ENCODE results near the gene GRK4. TPM values are rescaled to one million over a fixed set of nuclear protein-coding genes. Genes with fewer than 3 reads are reported as not detected.
"Not testable (repeated sequence)": the region's sequence is repeated elsewhere in the genome, so short reads cannot be mapped to it uniquely, and the experiment has no call there.

The GRK4 gene
- total RNA-seq, 2 experiments from 2014 or later, result 3.0 to 4.4 TPM

- Mint-ChIP-seq H3K4me1 (peaks cover 84% of the 10 kb centered on the region), H3K27ac (peak overlapping the region; percentile 74), H3K36me3 (peaks cover 67% of the 10 kb centered on the region), H3K27me3 (no peaks in the 10 kb centered on the region), H3K4me3 (no peak overlapping the region), H3K9me3 (ENCODE audit: low read depth) (no peaks in the 10 kb centered on the region)
- DNase-seq, result peak; percentile 36
- ATAC-seq, result no peak
- CTCF ChIA-PET, result interaction anchor here (2.6 kb wide), 1 partner anchor 13 kb away, joined by 10 read pairs; no protein-coding TSS in a partner anchor
These were observed 22.9 kb upstream of the GRK4 start for GRCh38 chr4:2940267-2941137.

GRCh38 chr4:2941138-2942036 lies 22.0 kb upstream of the GRK4 start:
- H3K4me3 Mint-ChIP-seq, result no peak overlapping the region
- H3K36me3 Mint-ChIP-seq, result peaks cover 74% of the 10 kb centered on the region
- CTCF ChIA-PET, result interaction anchor here (2.6 kb wide), 1 partner anchor 13 kb away, joined by 10 read pairs; no protein-coding TSS in a partner anchor
- H3K4me1 Mint-ChIP-seq, result peaks cover 76% of the 10 kb centered on the region
- H3K27me3 Mint-ChIP-seq, result no peaks in the 10 kb centered on the region
- ATAC-seq, result no peak
- peak overlapping the region; percentile 93 for H3K27ac Mint-ChIP-seq
- H3K9me3 Mint-ChIP-seq (ENCODE audit: low read depth), result no peaks in the 10 kb centered on the region
- peak; percentile 39 for DNase-seq

GRCh38 chr4:2942037-2942531 lies 21.3 kb upstream of the GRK4 start:
- peaks cover 72% of the 10 kb centered on the region for H3K36me3 Mint-ChIP-seq
- DNase-seq (peak; percentile 72), ATAC-seq (peak; percentile 60)
- CTCF ChIA-PET, result interaction anchor here (2.6 kb wide), 1 partner anchor 12 kb away, joined by 10 read pairs; no protein-coding TSS in a partner anchor
- peak overlapping the region; percentile 93 for H3K27ac Mint-ChIP-seq
- H3K4me1 Mint-ChIP-seq, result peaks cover 69% of the 10 kb centered on the region
- H3K4me3 Mint-ChIP-seq, result peak overlapping the region; percentile 47
- H3K27me3 Mint-ChIP-seq, result no peaks in the 10 kb centered on the region
- no peaks in the 10 kb centered on the region for H3K9me3 Mint-ChIP-seq (ENCODE audit: low read depth)

GRCh38 chr4:2942532-2943363 lies 20.6 kb upstream of the GRK4 start:
- peak overlapping the region; percentile 93 for H3K27ac Mint-ChIP-seq
- DNase-seq, result peak; percentile 74
- ATAC-seq, result peak; percentile 73
- H3K27me3 Mint-ChIP-seq, result no peaks in the 10 kb centered on the region
- CTCF ChIA-PET, result interaction anchor here (1.4 to 2.9 kb wide), 3 partner anchors 11 to 19 kb away, joined by 4 to 26 read pairs (median 10); no protein-coding TSS in a partner anchor
- H3K4me3 Mint-ChIP-seq, result peak overlapping the region; percentile 47
- no peaks in the 10 kb centered on the region for H3K9me3 Mint-ChIP-seq (ENCODE audit: low read depth)
- H3K36me3 Mint-ChIP-seq, result peaks cover 73% of the 10 kb centered on the region
- peaks cover 62% of the 10 kb centered on the region for H3K4me1 Mint-ChIP-seq

- peak overlapping the region; percentile 70 for H3K27ac Mint-ChIP-seq
- H3K4me3 Mint-ChIP-seq, result no peak overlapping the region
- CTCF ChIA-PET, result interaction anchor here (1.2 to 2.9 kb wide), 4 partner anchors 12 to 180 kb away, joined by 4 to 26 read pairs (median 5); no protein-coding TSS in a partner anchor
- peaks cover 73% of the 10 kb centered on the region for H3K36me3 Mint-ChIP-seq
- no peaks in the 10 kb centered on the region for H3K27me3 Mint-ChIP-seq
- no peak for ATAC-seq
- no peak for DNase-seq
- peaks cover 60% of the 10 kb centered on the region for H3K4me1 Mint-ChIP-seq
- H3K9me3 Mint-ChIP-seq (ENCODE audit: low read depth), result no peaks in the 10 kb centered on the region
These were observed 19.8 kb upstream of the GRK4 start for GRCh38 chr4:2943364-2944090.

- Mint-ChIP-seq H3K27me3 (no peaks in the 10 kb centered on the region), H3K9me3 (ENCODE audit: low read depth) (no peaks in the 10 kb centered on the region), H3K36me3 (peaks cover 74% of the 10 kb centered on the region), H3K4me3 (no peak overlapping the region), H3K27ac (peak overlapping the region; percentile 51), H3K4me1 (peaks cover 55% of the 10 kb centered on the region)
- CTCF ChIA-PET, result interaction anchor here (1.2 to 2.9 kb wide), 4 partner anchors 11 to 180 kb away, joined by 4 to 26 read pairs (median 5); no protein-coding TSS in a partner anchor
- no peak for ATAC-seq
- no peak for DNase-seq
These were observed 19.3 kb upstream of the GRK4 start for GRCh38 chr4:2944091-2944482.

GRCh38 chr4:2944586-2945526 lies 18.5 kb upstream of the GRK4 start:
- peak overlapping the region; percentile 2 for H3K27ac Mint-ChIP-seq

GRCh38 chr4:2945619-2946604 lies 17.5 kb upstream of the GRK4 start:
- H3K4me3 Mint-ChIP-seq; H3K27ac Mint-ChIP-seq; ATAC-seq; H3K9me3 Mint-ChIP-seq (ENCODE audit: low read depth); H3K27me3 Mint-ChIP-seq; DNase-seq: not testable (repeated sequence)
- Mint-ChIP-seq H3K4me1 (peaks cover 37% of the 10 kb centered on the region), H3K36me3 (peaks cover 64% of the 10 kb centered on the region)
- CTCF ChIA-PET, result interaction anchor here (0.6 to 3.0 kb wide), 5 partner anchors 9 to 23 kb away, joined by 3 to 26 read pairs (median 3); no protein-coding TSS in a partner anchor

More at GRCh38 chr4:2944586-2945526, 18.5 kb upstream of the GRK4 start:
- H3K4me1 Mint-ChIP-seq, result peaks cover 47% of the 10 kb centered on the region
- CTCF ChIA-PET, result interaction anchor here (0.6 to 2.9 kb wide), 5 partner anchors 10 to 181 kb away, joined by 3 to 26 read pairs (median 4); no protein-coding TSS in a partner anchor
- H3K9me3 Mint-ChIP-seq (ENCODE audit: low read depth), result no peaks in the 10 kb centered on the region
- no peaks in the 10 kb centered on the region for H3K27me3 Mint-ChIP-seq
- peaks cover 68% of the 10 kb centered on the region for H3K36me3 Mint-ChIP-seq
- no peak overlapping the region for H3K4me3 Mint-ChIP-seq
- ATAC-seq (no peak), DNase-seq (no peak)

GRCh38 chr4:2946812-2947600 lies 16.4 kb upstream of the GRK4 start:
- DNase-seq, result no peak
- CTCF ChIA-PET, result interaction anchor here (1.2 to 3.0 kb wide), 5 partner anchors 11 to 184 kb away, joined by 3 to 23 read pairs (median 5); no protein-coding TSS in a partner anchor
- no peak overlapping the region for H3K4me3 Mint-ChIP-seq

More at GRCh38 chr4:2946812-2947600, 16.4 kb upstream of the GRK4 start:
- Mint-ChIP-seq H3K9me3 (ENCODE audit: low read depth) (no peaks in the 10 kb centered on the region), H3K27me3 (no peaks in the 10 kb centered on the region), H3K36me3 (peaks cover 62% of the 10 kb centered on the region), H3K27ac (no peak overlapping the region), H3K4me1 (peaks cover 32% of the 10 kb centered on the region)
- ATAC-seq, result no peak

All from activated CD8-positive, alpha-beta memory T cell treated with anti-CD3 and anti-CD28 coated beads, Interleukin-2, amount 10 ng/mL, durations not matched to agents 7 days and 5 days (primary cell).